PC-3 (cell line): Measurements from ENCODE around the gene TPM3.

Experiments used
- CTCF ChIP-seq: fragments of 300-600 bp; sonication (generic); conservative IDR thresholded peaks from 2 replicates; pipeline ENCODE4 v1.5.1; 2017; ENCODE audit warnings: antibody characterized with exemption, low read depth, mild to moderate bottlenecking, low read length
- EZH2 ChIP-seq: fragments of 300-600 bp; sonication (generic); IDR thresholded peaks from one replicate; pipeline ENCODE4 v1.6.1; 2017; ENCODE audit warnings: antibody characterized with exemption, mild to moderate bottlenecking, low read length; ENCODE audit not compliant: unreplicated experiment

- TF ChIP-seq CTCF, result no peak
- TF ChIP-seq EZH2, result no peak
Measured at GRCh38 chr1:154207262-154207661, 15.4 kb upstream of the TPM3 start.
